SH-SY5Y (cell line): Measurements from ENCODE around the gene PDIA2.

Experiments used
- GATA2 ChIP-seq: IDR thresholded peaks from 2 replicates; pipeline ENCODE4 v1.6.1; 2011; ENCODE audit warnings: mild to moderate bottlenecking, low read depth, low read length
- GATA3 ChIP-seq: IDR thresholded peaks from 2 replicates; pipeline ENCODE4 v1.6.1; 2011; ENCODE audit warnings: low read depth, mild to moderate bottlenecking, low read length, moderate library complexity

DNA sequence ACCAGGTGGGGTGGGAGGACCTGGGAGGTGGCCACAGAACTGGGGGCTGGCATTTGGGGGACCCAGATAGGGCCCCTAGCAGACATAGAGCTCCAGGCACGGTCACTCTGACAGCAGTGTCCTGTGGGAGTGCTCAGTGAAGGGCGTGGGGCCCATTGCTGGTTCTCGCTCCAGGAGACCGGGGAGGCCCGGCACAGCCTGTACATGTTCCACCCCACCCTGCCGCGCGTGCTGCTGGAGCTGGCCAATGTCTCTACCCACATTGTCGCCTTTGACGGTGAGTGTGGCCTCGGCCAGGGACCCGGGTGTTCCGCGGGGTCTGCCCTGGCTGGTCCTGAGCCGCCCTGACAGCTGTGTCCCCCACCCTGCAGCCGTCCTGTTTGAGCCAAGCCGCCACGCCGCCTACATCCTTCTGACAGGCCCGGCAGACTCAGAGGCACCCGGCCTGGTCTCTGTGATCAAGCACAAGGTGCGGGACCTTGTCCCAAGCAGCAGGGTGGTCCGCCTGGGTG lies 18.5 kb upstream of the PDIA2 start:
- TF ChIP-seq GATA2 = no peak
- no peak for TF ChIP-seq GATA3
